Peyer's patch (tissue), 4 donors: Measurements from ENCODE around the gene NEB.

Experiments used
- POLR2A ChIP-seq, 2 donors: fragments of 450-650 bp; IDR thresholded peaks; one replicate each; pipeline ENCODE4 v1.5.1; 2017; ENCODE audit warnings: antibody characterized with exemption in 2 of 2, mild to moderate bottlenecking in 2 of 2, moderate library complexity in 2 of 2
- TF ChIP-seq, protein P1 (sequence below), 6 experiments: fragments of 450-650 bp in 4 of 6; fragments of 200-600 bp in 2 of 6; sonication (generic) in 1 of 6; IDR thresholded peaks; one replicate each; pipeline ENCODE4 v1.5.1; 2017 to 2019; ENCODE audit warnings: antibody characterized with exemption in 6 of 6, mild to moderate bottlenecking in 3 of 6, moderate library complexity in 1 of 6

DNA sequence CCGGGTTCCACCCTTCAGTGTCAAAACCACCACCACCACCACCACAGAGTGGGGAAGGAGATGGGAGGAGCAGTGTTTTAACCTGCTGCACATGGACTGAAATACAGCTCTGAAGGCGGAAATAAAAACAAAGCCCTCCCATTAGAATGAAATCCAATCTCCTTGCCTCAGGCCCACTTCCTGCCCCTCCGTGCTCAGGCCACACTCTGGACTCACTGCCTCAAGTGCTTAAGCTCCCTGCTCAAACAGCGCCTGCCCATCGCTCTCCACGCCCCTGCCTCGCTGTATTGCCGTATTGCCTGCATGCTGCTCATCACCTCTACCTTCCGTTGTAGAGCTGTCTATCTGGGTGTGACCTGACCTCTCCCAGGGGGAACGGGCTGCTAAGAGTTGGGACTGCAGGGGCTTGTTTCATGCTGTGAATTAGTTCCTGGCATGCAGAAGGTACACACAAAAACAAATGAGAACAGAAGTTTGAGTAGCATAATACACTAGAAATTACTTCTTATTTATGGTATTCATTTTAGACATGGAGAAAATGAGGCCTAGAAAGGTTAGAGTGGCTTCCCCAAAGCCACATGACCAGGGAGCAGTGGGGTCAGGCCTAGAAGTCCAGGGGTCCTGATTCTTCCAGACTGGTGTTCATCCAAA lies 31.6 kb upstream of the NEB start:
- TF ChIP-seq, protein P1, sequence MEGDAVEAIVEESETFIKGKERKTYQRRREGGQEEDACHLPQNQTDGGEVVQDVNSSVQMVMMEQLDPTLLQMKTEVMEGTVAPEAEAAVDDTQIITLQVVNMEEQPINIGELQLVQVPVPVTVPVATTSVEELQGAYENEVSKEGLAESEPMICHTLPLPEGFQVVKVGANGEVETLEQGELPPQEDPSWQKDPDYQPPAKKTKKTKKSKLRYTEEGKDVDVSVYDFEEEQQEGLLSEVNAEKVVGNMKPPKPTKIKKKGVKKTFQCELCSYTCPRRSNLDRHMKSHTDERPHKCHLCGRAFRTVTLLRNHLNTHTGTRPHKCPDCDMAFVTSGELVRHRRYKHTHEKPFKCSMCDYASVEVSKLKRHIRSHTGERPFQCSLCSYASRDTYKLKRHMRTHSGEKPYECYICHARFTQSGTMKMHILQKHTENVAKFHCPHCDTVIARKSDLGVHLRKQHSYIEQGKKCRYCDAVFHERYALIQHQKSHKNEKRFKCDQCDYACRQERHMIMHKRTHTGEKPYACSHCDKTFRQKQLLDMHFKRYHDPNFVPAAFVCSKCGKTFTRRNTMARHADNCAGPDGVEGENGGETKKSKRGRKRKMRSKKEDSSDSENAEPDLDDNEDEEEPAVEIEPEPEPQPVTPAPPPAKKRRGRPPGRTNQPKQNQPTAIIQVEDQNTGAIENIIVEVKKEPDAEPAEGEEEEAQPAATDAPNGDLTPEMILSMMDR (IDR thresholded peaks at IDR 0.05): no peak
- no peak for TF ChIP-seq POLR2A (IDR thresholded peaks at IDR 0.05)
